CD4-positive, alpha-beta T cell (primary cell): Measurements from ENCODE around the gene PRCP. TPM values are rescaled to one million over a fixed set of nuclear protein-coding genes. Genes with fewer than 3 reads are reported as not detected.

Experiments used
- ATAC-seq: fragments of 200-7000 bp; cut with Tn5 transposase; one replicate; pipeline ENCODE4 v1.10.0; 2022; ENCODE audit warnings: mild to moderate bottlenecking; ENCODE audit not compliant: poor library complexity
- CTCF ChIA-PET: fragments of 350-600 bp; sonication (Branson Sonifier 250); formaldehyde crosslinking; loops from one replicate; lab custom pipeline; 2021; ENCODE audit warnings: antibody characterized with exemption, inconsistent platforms; lab: Charles Lee
- POLR2A ChIA-PET: fragments of 350-600 bp; sonication (Branson Sonifier 250); formaldehyde crosslinking; loops from one replicate; lab custom pipeline; 2021; ENCODE audit warnings: antibody characterized with exemption, inconsistent platforms; lab: Charles Lee
- DNase-seq, 14 experiments: peaks; one replicate each; pipeline ENCODE4 v3.0.0-alpha.2; 2013 to 2020; ENCODE audit warnings: mixed read lengths in 2 of 14
- H3K27ac ChIP-seq, 2 donors: one replicate each; pipeline versions ENCODE4 v1.5.1 to v1.7.0; 2013; ENCODE audit warnings: low read length in 2 of 2, low read depth in 1 of 2, mild to moderate bottlenecking in 1 of 2
- H3K27me3 ChIP-seq, 2 experiments: 1 replicate in 1 of 2; 2 replicates in 1 of 2; pipeline versions ENCODE4 v1.6.1 to v1.7.0; 2013; ENCODE audit warnings: low read length in 2 of 2, control low read depth in 1 of 2, mild to moderate bottlenecking in 1 of 2, moderate library complexity in 1 of 2; ENCODE audit not compliant: insufficient read depth in 2 of 2, control insufficient read depth in 1 of 2
- H3K36me3 ChIP-seq: one replicate; pipeline ENCODE4 v1.6.1; 2013; ENCODE audit warnings: low read length, control low read depth; ENCODE audit not compliant: insufficient read depth
- H3K4me1 ChIP-seq: one replicate; pipeline ENCODE4 v1.6.1; 2013; ENCODE audit warnings: low read length, control low read depth; ENCODE audit not compliant: insufficient read depth
- H3K4me3 ChIP-seq: one replicate; pipeline ENCODE4 v1.5.1; 2013; ENCODE audit warnings: mild to moderate bottlenecking, low read length, moderate library complexity
- H3K9me3 ChIP-seq, 2 experiments: 1 replicate in 1 of 2; 2 replicates in 1 of 2; pipeline versions ENCODE4 v1.6.1 to v1.7.0; 2013; ENCODE audit warnings: low read length in 2 of 2, mild to moderate bottlenecking in 2 of 2, control low read depth in 1 of 2, moderate library complexity in 1 of 2; ENCODE audit not compliant: control insufficient read depth in 1 of 2, insufficient read depth in 1 of 2
- H3K27ac Mint-ChIP-seq: one replicate; pipeline ENCODE4 v1.8.0; 2020; ENCODE audit warnings: mixed read lengths
- H3K27me3 Mint-ChIP-seq: one replicate; pipeline ENCODE4 v1.8.0; 2021; ENCODE audit warnings: mixed read lengths
- H3K36me3 Mint-ChIP-seq: one replicate; pipeline ENCODE4 v1.8.0; 2021; ENCODE audit warnings: low read depth, mixed read lengths
- H3K4me1 Mint-ChIP-seq: one replicate; pipeline ENCODE4 v1.8.0; 2021; ENCODE audit warnings: low read depth, mixed read lengths
- H3K4me3 Mint-ChIP-seq: one replicate; pipeline ENCODE4 v1.8.0; 2020; ENCODE audit warnings: mild to moderate bottlenecking, mixed read lengths
- H3K9me3 Mint-ChIP-seq: one replicate; pipeline ENCODE4 v1.8.0; 2020; ENCODE audit warnings: mixed read lengths
- intact Hi-C, 2 experiments: fragments of 100-400 bp; cut with DNase I in 1 of 2; cut with micrococcal nuclease in 1 of 2; formaldehyde crosslinking; loops; one replicate each; pipeline versions ENCODE4 v1.15.1 to v1.9.0; 2023 to 2025; cut with DNase I, micrococcal nuclease
- total RNA-seq, 174 experiments: library from RNA in 2 of 174; stranded (reverse) in 2 of 174; gene quantifications; one replicate each; pipeline ENCODE4 v1.2.3 and lab custom pipeline; 2021 to 2026
- TF ChIP-seq, protein P1 (sequence below): fragments of 200-600 bp; IDR thresholded peaks from one replicate; pipeline ENCODE4 v1.8.0; 2022; ENCODE audit warnings: antibody characterized with exemption, mild to moderate bottlenecking

The PRCP gene
- total RNA-seq, 2 experiments from 2014 or later = 13.7 to 16.0 TPM

DNA sequence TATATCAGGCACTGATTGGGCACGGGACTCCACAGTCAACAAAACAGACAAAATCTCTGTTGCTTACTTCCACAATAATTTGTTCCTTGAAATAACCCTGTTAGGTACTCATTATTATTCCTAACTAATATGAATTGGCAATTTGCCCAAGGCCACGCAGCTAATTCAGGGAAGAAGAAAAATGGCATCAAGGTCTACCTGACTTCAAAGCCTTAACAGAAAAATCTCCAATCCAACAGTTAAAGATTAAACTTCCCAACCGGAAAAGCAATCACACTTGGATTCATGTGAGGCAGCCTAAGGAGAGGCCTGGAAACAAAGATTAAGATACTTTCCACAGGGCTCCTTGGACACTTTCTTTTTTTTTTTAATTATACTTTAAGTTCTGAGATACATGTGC, 68.9 kb downstream of the PRCP start:
- H3K9me3 Mint-ChIP-seq = no peaks in the 10 kb centered on the region
- H3K27ac Mint-ChIP-seq = no peak overlapping the region
- H3K36me3 Mint-ChIP-seq = peaks cover 39% of the 10 kb centered on the region
- peaks cover 0 to 4% of the 10 kb centered on the region in 2 experiments for H3K9me3 ChIP-seq
- ATAC-seq (no peak), DNase-seq (no peak)
- ChIA-PET POLR2A (no interaction called here), CTCF (no interaction called here)
- no peaks in the 10 kb centered on the region for H3K27me3 ChIP-seq
- intact Hi-C loops = no loop called here
- H3K27me3 Mint-ChIP-seq = no peaks in the 10 kb centered on the region
- H3K4me1 ChIP-seq = no peaks in the 10 kb centered on the region
- H3K36me3 ChIP-seq = no peaks in the 10 kb centered on the region
- TF ChIP-seq, protein P1, sequence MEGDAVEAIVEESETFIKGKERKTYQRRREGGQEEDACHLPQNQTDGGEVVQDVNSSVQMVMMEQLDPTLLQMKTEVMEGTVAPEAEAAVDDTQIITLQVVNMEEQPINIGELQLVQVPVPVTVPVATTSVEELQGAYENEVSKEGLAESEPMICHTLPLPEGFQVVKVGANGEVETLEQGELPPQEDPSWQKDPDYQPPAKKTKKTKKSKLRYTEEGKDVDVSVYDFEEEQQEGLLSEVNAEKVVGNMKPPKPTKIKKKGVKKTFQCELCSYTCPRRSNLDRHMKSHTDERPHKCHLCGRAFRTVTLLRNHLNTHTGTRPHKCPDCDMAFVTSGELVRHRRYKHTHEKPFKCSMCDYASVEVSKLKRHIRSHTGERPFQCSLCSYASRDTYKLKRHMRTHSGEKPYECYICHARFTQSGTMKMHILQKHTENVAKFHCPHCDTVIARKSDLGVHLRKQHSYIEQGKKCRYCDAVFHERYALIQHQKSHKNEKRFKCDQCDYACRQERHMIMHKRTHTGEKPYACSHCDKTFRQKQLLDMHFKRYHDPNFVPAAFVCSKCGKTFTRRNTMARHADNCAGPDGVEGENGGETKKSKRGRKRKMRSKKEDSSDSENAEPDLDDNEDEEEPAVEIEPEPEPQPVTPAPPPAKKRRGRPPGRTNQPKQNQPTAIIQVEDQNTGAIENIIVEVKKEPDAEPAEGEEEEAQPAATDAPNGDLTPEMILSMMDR = no peak
- no peaks in the 10 kb centered on the region for H3K4me1 Mint-ChIP-seq
- H3K27ac ChIP-seq = no peak overlapping the region
- H3K4me3 ChIP-seq = no peak overlapping the region
- no peak overlapping the region for H3K4me3 Mint-ChIP-seq

DNA sequence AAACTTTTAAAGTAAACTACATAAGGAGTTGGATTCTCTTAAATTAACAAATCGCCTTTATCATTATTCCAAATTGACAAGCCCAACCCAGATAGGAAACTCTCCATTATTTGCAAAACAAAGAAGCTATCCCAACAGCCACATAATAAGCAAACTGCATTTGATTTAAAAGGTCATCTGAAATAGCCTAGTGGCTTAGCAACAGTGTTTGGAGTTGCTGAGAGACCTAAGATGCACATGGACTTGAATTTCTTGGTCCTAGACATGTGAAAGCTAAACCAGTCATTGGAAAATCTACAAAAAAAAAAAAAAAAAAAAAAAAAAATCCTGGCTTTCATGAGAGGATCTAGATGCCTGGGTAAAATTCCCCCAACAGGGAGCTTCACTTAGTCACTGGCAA, 69.5 kb downstream of the PRCP start:
- no peaks in the 10 kb centered on the region for H3K4me1 ChIP-seq
- H3K36me3 ChIP-seq = no peaks in the 10 kb centered on the region
- Mint-ChIP-seq H3K27ac (no peak overlapping the region), H3K4me3 (no peak overlapping the region), H3K27me3 (no peaks in the 10 kb centered on the region), H3K9me3 (no peaks in the 10 kb centered on the region), H3K36me3 (peaks cover 37% of the 10 kb centered on the region), H3K4me1 (no peaks in the 10 kb centered on the region)
- ChIA-PET CTCF (interaction anchor here (0.6 kb wide), 1 partner anchor 198 kb away, joined by 3 read pairs; no protein-coding TSS in a partner anchor), POLR2A (no interaction called here)
- DNase-seq (no peak), ATAC-seq (no peak)
- H3K4me3 ChIP-seq = no peak overlapping the region
- intact Hi-C loops = no loop called here
- TF ChIP-seq, protein P1 = no peak
- no peaks in the 10 kb centered on the region for H3K27me3 ChIP-seq
- peaks cover 0 to 4% of the 10 kb centered on the region in 2 experiments for H3K9me3 ChIP-seq
- no peak overlapping the region for H3K27ac ChIP-seq

DNA sequence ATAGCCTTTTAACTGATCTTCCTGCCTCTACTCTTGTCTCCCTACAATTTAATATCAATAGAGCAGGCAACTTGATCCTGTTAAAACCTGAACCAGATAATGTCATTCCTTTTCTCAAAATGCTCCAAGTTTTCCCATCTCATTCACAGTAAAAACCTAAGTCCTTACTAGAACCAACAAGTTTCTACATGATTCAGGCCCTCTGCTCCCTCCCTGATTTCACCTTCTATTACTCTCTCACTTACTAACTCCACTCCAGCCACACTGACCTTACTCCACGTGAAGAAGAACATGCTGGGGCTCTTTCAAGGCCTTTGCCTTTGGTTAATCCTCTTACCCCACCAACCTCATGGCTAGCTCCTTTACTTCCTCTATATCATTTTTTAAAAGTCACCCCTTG, 71.1 kb downstream of the PRCP start:
- H3K4me3 ChIP-seq = no peak overlapping the region
- peaks cover 34% of the 10 kb centered on the region for H3K36me3 Mint-ChIP-seq
- H3K27ac ChIP-seq = no peak overlapping the region
- intact Hi-C loops = no loop called here
- no peaks in the 10 kb centered on the region for H3K27me3 Mint-ChIP-seq
- H3K9me3 ChIP-seq = no peaks in the 10 kb centered on the region
- no peak for ATAC-seq
- peaks cover 3% of the 10 kb centered on the region for H3K36me3 ChIP-seq
- H3K9me3 Mint-ChIP-seq = no peaks in the 10 kb centered on the region
- no peaks in the 10 kb centered on the region for H3K4me1 Mint-ChIP-seq
- no peak overlapping the region for H3K27ac Mint-ChIP-seq
- H3K27me3 ChIP-seq = no peaks in the 10 kb centered on the region
- ChIA-PET CTCF (no interaction called here), POLR2A (no interaction called here)
- H3K4me3 Mint-ChIP-seq = no peak overlapping the region
- TF ChIP-seq, protein P1 = no peak
- no peaks in the 10 kb centered on the region for H3K4me1 ChIP-seq
- no peak for DNase-seq
